Liver (tissue), 3 donors: ENCODE results near the gene AEBP1.

ENCODE experiments used
- EGR1 ChIP-seq, 2 donors: IDR thresholded peaks; 2 replicates each; pipeline ENCODE4 v1.6.1; 2016 to 2018; ENCODE audit warnings: antibody characterized with exemption in 2 of 2, low read depth in 2 of 2
- GABPA ChIP-seq, 2 donors: IDR thresholded peaks in 1 of 2; conservative IDR thresholded peaks in 1 of 2; 2 replicates each; pipeline ENCODE4 v1.6.1; 2016; ENCODE audit warnings: antibody characterized with exemption in 2 of 2, mild to moderate bottlenecking in 1 of 2, moderate library complexity in 1 of 2
- HNF4G ChIP-seq: IDR thresholded peaks from 2 replicates; pipeline ENCODE4 v1.6.1; 2016; ENCODE audit warnings: antibody characterized with exemption
- JUND ChIP-seq, 2 donors: IDR thresholded peaks; 2 replicates each; pipeline ENCODE4 v1.6.1; 2016; ENCODE audit warnings: antibody characterized with exemption in 2 of 2
- NR2F2 ChIP-seq: IDR thresholded peaks from 2 replicates; pipeline ENCODE4 v1.6.1; 2016; ENCODE audit warnings: antibody characterized with exemption
- RAD21 ChIP-seq, 2 donors: IDR thresholded peaks; 2 replicates each; pipeline ENCODE4 v1.6.1; 2016; ENCODE audit warnings: antibody characterized with exemption in 2 of 2, mild to moderate bottlenecking in 2 of 2
- RXRA ChIP-seq, 2 donors: IDR thresholded peaks; 2 replicates each; pipeline ENCODE4 v1.6.1; 2017 to 2018; ENCODE audit warnings: antibody characterized with exemption in 2 of 2, mild to moderate bottlenecking in 1 of 2
- SP1 ChIP-seq: IDR thresholded peaks from 2 replicates; pipeline ENCODE4 v1.6.1; 2018; ENCODE audit warnings: antibody characterized with exemption, mild to moderate bottlenecking
- TAF1 ChIP-seq: conservative IDR thresholded peaks from 2 replicates; pipeline ENCODE4 v1.6.1; 2016; ENCODE audit warnings: antibody characterized with exemption, mild to moderate bottlenecking
- YY1 ChIP-seq: IDR thresholded peaks from 2 replicates; pipeline ENCODE4 v1.6.1; 2016; ENCODE audit warnings: antibody characterized with exemption, mild to moderate bottlenecking
- TF ChIP-seq, protein P1 (sequence below): fragments of 150-350 bp; IDR thresholded peaks from 2 replicates; pipeline ENCODE4 v1.5.1; 2017; ENCODE audit warnings: improper control_type of control experiment, low read depth, low read length; ENCODE audit not compliant: missing input control
- TF ChIP-seq, protein P2 (sequence below): IDR thresholded peaks from 2 replicates; pipeline ENCODE4 v1.6.1; 2016; ENCODE audit warnings: antibody characterized with exemption
- TF ChIP-seq, protein P3 (sequence below): IDR thresholded peaks from 2 replicates; pipeline ENCODE4 v1.6.1; 2016; ENCODE audit warnings: antibody characterized with exemption, mild to moderate bottlenecking
- TF ChIP-seq, protein P4 (sequence below): IDR thresholded peaks from 2 replicates; pipeline ENCODE4 v1.6.1; 2016; ENCODE audit warnings: antibody characterized with exemption
- donor health status: healthy.
- donor health status: healthy.

DNA sequence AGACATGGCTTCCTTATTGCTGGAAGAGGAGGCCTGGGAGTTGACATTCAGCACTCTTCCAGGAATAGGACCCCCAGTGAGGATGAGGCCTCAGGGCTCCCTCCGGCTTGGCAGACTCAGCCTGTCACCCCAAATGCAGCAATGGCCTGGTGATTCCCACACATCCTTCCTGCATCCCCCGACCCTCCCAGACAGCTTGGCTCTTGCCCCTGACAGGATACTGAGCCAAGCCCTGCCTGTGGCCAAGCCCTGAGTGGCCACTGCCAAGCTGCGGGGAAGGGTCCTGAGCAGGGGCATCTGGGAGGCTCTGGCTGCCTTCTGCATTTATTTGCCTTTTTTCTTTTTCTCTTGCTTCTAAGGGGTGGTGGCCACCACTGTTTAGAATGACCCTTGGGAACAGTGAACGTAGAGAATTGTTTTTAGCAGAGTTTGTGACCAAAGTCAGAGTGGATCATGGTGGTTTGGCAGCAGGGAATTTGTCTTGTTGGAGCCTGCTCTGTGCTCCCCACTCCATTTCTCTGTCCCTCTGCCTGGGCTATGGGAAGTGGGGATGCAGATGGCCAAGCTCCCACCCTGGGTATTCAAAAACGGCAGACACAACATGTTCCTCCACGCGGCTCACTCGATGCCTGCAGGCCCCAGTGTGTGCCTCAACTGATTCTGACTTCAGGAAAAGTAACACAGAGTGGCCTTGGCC lies 43.0 kb upstream of the AEBP1 start:
- TF ChIP-seq, protein P1, sequence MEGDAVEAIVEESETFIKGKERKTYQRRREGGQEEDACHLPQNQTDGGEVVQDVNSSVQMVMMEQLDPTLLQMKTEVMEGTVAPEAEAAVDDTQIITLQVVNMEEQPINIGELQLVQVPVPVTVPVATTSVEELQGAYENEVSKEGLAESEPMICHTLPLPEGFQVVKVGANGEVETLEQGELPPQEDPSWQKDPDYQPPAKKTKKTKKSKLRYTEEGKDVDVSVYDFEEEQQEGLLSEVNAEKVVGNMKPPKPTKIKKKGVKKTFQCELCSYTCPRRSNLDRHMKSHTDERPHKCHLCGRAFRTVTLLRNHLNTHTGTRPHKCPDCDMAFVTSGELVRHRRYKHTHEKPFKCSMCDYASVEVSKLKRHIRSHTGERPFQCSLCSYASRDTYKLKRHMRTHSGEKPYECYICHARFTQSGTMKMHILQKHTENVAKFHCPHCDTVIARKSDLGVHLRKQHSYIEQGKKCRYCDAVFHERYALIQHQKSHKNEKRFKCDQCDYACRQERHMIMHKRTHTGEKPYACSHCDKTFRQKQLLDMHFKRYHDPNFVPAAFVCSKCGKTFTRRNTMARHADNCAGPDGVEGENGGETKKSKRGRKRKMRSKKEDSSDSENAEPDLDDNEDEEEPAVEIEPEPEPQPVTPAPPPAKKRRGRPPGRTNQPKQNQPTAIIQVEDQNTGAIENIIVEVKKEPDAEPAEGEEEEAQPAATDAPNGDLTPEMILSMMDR, result no peak
- no peak for TF ChIP-seq YY1
- no peak for TF ChIP-seq SP1
- TF ChIP-seq HNF4G, result no peak
- TF ChIP-seq, protein P2, sequence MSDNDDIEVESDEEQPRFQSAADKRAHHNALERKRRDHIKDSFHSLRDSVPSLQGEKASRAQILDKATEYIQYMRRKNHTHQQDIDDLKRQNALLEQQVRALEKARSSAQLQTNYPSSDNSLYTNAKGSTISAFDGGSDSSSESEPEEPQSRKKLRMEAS, result no peak
- no peak for TF ChIP-seq JUND (IDR thresholded peaks at IDR 0.05)
- no peak for TF ChIP-seq EGR1 (IDR thresholded peaks at IDR 0.05; ENCODE audit: low read depth in 2 of 2)
- TF ChIP-seq, protein P3, sequence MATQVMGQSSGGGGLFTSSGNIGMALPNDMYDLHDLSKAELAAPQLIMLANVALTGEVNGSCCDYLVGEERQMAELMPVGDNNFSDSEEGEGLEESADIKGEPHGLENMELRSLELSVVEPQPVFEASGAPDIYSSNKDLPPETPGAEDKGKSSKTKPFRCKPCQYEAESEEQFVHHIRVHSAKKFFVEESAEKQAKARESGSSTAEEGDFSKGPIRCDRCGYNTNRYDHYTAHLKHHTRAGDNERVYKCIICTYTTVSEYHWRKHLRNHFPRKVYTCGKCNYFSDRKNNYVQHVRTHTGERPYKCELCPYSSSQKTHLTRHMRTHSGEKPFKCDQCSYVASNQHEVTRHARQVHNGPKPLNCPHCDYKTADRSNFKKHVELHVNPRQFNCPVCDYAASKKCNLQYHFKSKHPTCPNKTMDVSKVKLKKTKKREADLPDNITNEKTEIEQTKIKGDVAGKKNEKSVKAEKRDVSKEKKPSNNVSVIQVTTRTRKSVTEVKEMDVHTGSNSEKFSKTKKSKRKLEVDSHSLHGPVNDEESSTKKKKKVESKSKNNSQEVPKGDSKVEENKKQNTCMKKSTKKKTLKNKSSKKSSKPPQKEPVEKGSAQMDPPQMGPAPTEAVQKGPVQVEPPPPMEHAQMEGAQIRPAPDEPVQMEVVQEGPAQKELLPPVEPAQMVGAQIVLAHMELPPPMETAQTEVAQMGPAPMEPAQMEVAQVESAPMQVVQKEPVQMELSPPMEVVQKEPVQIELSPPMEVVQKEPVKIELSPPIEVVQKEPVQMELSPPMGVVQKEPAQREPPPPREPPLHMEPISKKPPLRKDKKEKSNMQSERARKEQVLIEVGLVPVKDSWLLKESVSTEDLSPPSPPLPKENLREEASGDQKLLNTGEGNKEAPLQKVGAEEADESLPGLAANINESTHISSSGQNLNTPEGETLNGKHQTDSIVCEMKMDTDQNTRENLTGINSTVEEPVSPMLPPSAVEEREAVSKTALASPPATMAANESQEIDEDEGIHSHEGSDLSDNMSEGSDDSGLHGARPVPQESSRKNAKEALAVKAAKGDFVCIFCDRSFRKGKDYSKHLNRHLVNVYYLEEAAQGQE, result no peak
- TF ChIP-seq RXRA (IDR thresholded peaks at IDR 0.05), result no peak
- TF ChIP-seq TAF1, result no peak
- no peak for TF ChIP-seq GABPA (IDR thresholded peaks at IDR 0.05 in 1 of 2, conservative IDR thresholded peaks at IDR 0.05 in 1 of 2)
- TF ChIP-seq, protein P4, sequence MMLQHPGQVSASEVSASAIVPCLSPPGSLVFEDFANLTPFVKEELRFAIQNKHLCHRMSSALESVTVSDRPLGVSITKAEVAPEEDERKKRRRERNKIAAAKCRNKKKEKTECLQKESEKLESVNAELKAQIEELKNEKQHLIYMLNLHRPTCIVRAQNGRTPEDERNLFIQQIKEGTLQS, result no peak
- no peak for TF ChIP-seq RAD21 (IDR thresholded peaks at IDR 0.05)
- no peak for TF ChIP-seq NR2F2
